ENCODE measurements around the gene SLC28A2. TPM values are rescaled to one million over a fixed set of nuclear protein-coding genes. Genes with fewer than 3 reads are reported as not detected.
"Not testable (repeated sequence)": the region's sequence is repeated elsewhere in the genome, so short reads cannot be mapped to it uniquely, and the experiment has no call there.

SLC28A2 gene
- total RNA-seq, 2 experiments from 2014 or later: not detected

- ATAC-seq (ENCODE audit: low read depth): no peak
- DNase-seq: no peak
- no peak overlapping the region for H3K4me3 Mint-ChIP-seq
- H3K9me3 Mint-ChIP-seq: peaks cover 19% of the 10 kb centered on the region
- H3K4me1 Mint-ChIP-seq: no peaks in the 10 kb centered on the region
- H3K27ac Mint-ChIP-seq: no peak overlapping the region
- peaks cover 1% of the 10 kb centered on the region for H3K36me3 Mint-ChIP-seq
- POLR2A ChIA-PET: interaction anchor here (0.6 kb wide), 1 partner anchor 13 kb away, joined by 4 read pairs; no protein-coding TSS in a partner anchor
- H3K27me3 Mint-ChIP-seq: no peaks in the 10 kb centered on the region
These were observed 17.3 kb upstream of the SLC28A2 start for GRCh38 chr15:45234562-45235235.

DNA sequence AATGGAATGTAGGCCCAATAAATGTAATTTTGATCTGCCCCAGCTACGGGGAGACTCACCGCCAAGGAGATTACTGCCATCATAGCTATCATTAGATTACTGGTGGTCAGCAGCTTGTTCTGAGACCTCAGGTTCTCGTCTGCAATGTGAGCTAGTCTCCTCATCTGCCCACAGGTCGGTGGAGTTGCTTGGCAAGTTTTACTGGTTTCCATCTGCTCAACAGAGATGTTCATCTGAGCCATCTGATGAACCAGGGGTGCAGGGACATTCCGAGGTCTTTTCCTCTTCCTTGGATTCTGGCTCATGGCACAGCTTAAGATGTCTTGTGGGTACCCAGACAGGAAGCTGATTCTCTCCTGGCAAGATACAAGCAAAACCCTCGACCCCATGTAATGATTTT lies 15.2 kb upstream of the SLC28A2 start:
- H3K27ac Mint-ChIP-seq; H3K4me3 Mint-ChIP-seq; ATAC-seq (ENCODE audit: low read depth); H3K36me3 Mint-ChIP-seq; DNase-seq; H3K27me3 Mint-ChIP-seq; POLR2A ChIA-PET; H3K4me1 Mint-ChIP-seq: not testable (repeated sequence)
- peaks cover 30% of the 10 kb centered on the region for H3K9me3 Mint-ChIP-seq

GRCh38 chr15:45242289-45242688 lies 9.7 kb upstream of the SLC28A2 start:
- Mint-ChIP-seq H3K36me3 (peaks cover 1% of the 10 kb centered on the region), H3K4me1 (no peaks in the 10 kb centered on the region), H3K27me3 (no peaks in the 10 kb centered on the region), H3K27ac (no peak overlapping the region), H3K4me3 (no peak overlapping the region), H3K9me3 (peaks cover 33% of the 10 kb centered on the region)
- DNase-seq (no peak), ATAC-seq (ENCODE audit: low read depth) (no peak)
- POLR2A ChIA-PET: no interaction called here

- Mint-ChIP-seq H3K36me3 (peaks cover 1% of the 10 kb centered on the region), H3K9me3 (peaks cover 7% of the 10 kb centered on the region), H3K4me3 (no peak overlapping the region), H3K4me1 (no peaks in the 10 kb centered on the region), H3K27me3 (no peaks in the 10 kb centered on the region), H3K27ac (no peak overlapping the region)
- DNase-seq (no peak), ATAC-seq (ENCODE audit: low read depth) (no peak)
- POLR2A ChIA-PET: no interaction called here
These were observed 2.8 kb upstream of the SLC28A2 start for GRCh38 chr15:45249125-45249780.

GRCh38 chr15:45253330-45253729 lies 1.3 kb downstream of the SLC28A2 start:
- DNase-seq (no peak), ATAC-seq (ENCODE audit: low read depth) (no peak)
- no peaks in the 10 kb centered on the region for H3K9me3 Mint-ChIP-seq
- H3K36me3 Mint-ChIP-seq: no peaks in the 10 kb centered on the region
- H3K27ac Mint-ChIP-seq: no peak overlapping the region
- H3K4me3 Mint-ChIP-seq: no peak overlapping the region
- POLR2A ChIA-PET: no interaction called here
- H3K27me3 Mint-ChIP-seq: no peaks in the 10 kb centered on the region
- H3K4me1 Mint-ChIP-seq: no peaks in the 10 kb centered on the region

GRCh38 chr15:45254405-45254804 lies 2.4 kb downstream of the SLC28A2 start:
- Mint-ChIP-seq H3K4me1 (no peaks in the 10 kb centered on the region), H3K9me3 (no peaks in the 10 kb centered on the region), H3K4me3 (no peak overlapping the region), H3K27me3 (no peaks in the 10 kb centered on the region), H3K27ac (no peak overlapping the region), H3K36me3 (no peaks in the 10 kb centered on the region)
- no peak for ATAC-seq (ENCODE audit: low read depth)
- POLR2A ChIA-PET: no interaction called here
- no peak for DNase-seq

DNA sequence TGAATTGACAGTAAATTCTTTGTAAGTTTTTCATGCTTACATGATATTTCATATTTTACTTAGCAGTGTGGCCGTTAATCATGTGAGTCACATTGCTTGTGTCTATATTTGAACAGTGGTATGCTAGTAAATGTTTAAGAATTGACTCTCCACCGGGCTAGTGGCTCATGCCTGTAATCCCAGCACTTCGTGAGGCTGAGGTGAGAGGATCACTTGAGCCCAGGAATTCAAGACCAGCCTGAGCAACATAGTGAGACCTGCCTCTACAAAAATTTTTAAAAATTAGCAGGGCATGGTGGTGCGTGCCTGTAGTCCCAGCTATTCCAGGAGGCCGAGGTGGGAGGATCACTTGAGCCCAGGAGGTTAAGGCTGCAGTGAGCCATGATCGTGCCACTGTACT lies 2.8 kb downstream of the SLC28A2 start:
- H3K9me3 Mint-ChIP-seq; H3K4me3 Mint-ChIP-seq; DNase-seq; H3K27ac Mint-ChIP-seq; ATAC-seq (ENCODE audit: low read depth); H3K4me1 Mint-ChIP-seq; POLR2A ChIA-PET; H3K27me3 Mint-ChIP-seq; H3K36me3 Mint-ChIP-seq: not testable (repeated sequence)

DNA sequence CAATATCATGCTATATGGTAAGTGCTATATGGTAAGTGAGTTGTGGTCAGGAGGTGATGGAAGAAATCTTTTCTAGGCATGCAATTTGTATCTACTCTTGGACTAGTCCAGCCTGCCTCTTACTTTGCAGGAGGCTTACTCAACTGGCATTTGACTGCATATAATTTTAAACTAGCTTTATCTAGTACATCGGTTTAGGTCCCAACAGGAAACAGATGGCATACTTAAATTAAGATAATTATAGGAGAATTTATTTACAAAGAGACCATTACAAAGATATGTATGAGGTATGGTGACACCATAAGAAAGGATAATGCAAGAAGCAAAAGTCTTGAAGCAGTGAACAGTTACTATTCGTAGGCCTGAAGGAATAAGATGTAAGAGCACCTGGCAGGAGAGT lies 7.8 kb downstream of the SLC28A2 start:
- Mint-ChIP-seq H3K4me3 (no peak overlapping the region), H3K27me3 (no peaks in the 10 kb centered on the region), H3K4me1 (no peaks in the 10 kb centered on the region), H3K27ac (no peak overlapping the region), H3K36me3 (no peaks in the 10 kb centered on the region), H3K9me3 (peaks cover 1% of the 10 kb centered on the region)
- POLR2A ChIA-PET: no interaction called here
- ATAC-seq (ENCODE audit: low read depth) (no peak), DNase-seq (no peak)

DNA sequence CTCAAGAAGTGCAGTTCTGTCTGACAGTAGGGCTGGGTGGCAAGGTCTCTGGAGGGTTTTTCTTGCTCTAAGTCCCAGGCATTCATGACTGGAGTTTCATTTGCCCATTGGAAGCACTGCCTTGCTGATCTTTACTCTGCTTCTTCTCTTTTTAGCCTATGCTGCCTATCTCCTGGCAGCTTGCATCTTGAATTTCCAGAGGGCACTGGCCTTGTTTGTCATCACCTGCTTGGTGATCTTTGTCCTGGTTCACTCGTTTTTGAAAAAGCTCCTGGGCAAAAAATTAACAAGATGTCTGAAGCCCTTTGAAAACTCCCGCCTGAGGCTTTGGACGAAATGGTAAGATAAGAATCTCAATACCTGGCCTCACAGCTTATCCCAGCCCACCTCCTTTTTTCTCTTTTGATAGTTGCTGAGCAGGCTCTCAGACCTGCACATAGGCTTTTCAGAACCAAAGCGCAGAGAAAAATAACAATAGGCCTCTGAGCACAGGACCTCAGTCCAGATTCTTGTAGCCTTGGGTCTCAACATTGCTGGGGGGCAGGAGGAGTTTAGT lies 10.9 kb downstream of the SLC28A2 start:
- no peak overlapping the region for H3K27ac Mint-ChIP-seq
- H3K4me3 Mint-ChIP-seq: no peak overlapping the region
- H3K4me1 Mint-ChIP-seq: no peaks in the 10 kb centered on the region
- H3K27me3 Mint-ChIP-seq: no peaks in the 10 kb centered on the region
- ATAC-seq (ENCODE audit: low read depth): no peak
- peaks cover 1% of the 10 kb centered on the region for H3K9me3 Mint-ChIP-seq
- POLR2A ChIA-PET: no interaction called here
- no peaks in the 10 kb centered on the region for H3K36me3 Mint-ChIP-seq
- no peak for DNase-seq

- no peak overlapping the region for H3K4me3 Mint-ChIP-seq
- H3K4me1 Mint-ChIP-seq: no peaks in the 10 kb centered on the region
- ATAC-seq (ENCODE audit: low read depth) (no peak), DNase-seq (no peak)
- no peaks in the 10 kb centered on the region for H3K36me3 Mint-ChIP-seq
- H3K9me3 Mint-ChIP-seq: peaks cover 1% of the 10 kb centered on the region
- H3K27ac Mint-ChIP-seq: no peak overlapping the region
- POLR2A ChIA-PET: no interaction called here
- H3K27me3 Mint-ChIP-seq: no peaks in the 10 kb centered on the region
These were observed 11.8 kb downstream of the SLC28A2 start for GRCh38 chr15:45263854-45264253.

- H3K27me3 Mint-ChIP-seq: no peaks in the 10 kb centered on the region
- ATAC-seq (ENCODE audit: low read depth) (no peak), DNase-seq (no peak)
- H3K36me3 Mint-ChIP-seq: no peaks in the 10 kb centered on the region
- no peaks in the 10 kb centered on the region for H3K4me1 Mint-ChIP-seq
- no peak overlapping the region for H3K27ac Mint-ChIP-seq
- H3K4me3 Mint-ChIP-seq: no peak overlapping the region
- POLR2A ChIA-PET: no interaction called here
- H3K9me3 Mint-ChIP-seq: peaks cover 1% of the 10 kb centered on the region
These were observed 13.5 kb downstream of the SLC28A2 start for GRCh38 chr15:45265506-45265905.

DNA sequence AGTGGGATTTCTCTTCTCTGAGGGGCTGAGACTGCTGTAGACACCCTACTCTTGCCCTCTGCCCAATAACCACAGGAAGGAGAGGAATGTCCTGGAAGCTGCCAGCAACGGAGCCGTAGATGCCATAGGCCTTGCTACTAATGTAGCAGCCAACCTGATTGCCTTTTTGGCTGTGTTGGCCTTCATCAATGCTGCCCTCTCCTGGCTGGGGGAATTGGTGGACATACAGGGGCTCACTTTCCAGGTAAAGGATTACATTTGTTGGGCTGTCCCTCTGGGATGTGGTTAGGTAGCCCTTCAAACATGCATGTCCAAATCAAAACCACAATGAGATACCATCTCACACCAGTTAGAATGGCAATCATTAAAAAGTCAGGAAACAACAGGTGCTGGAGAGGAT lies 16.1 kb downstream of the SLC28A2 start:
- Mint-ChIP-seq H3K4me1 (no peaks in the 10 kb centered on the region), H3K9me3 (peaks cover 1% of the 10 kb centered on the region), H3K4me3 (no peak overlapping the region), H3K36me3 (no peaks in the 10 kb centered on the region), H3K27ac (no peak overlapping the region), H3K27me3 (no peaks in the 10 kb centered on the region)
- ATAC-seq (ENCODE audit: low read depth) (no peak), DNase-seq (no peak)
- POLR2A ChIA-PET: no interaction called here

DNA sequence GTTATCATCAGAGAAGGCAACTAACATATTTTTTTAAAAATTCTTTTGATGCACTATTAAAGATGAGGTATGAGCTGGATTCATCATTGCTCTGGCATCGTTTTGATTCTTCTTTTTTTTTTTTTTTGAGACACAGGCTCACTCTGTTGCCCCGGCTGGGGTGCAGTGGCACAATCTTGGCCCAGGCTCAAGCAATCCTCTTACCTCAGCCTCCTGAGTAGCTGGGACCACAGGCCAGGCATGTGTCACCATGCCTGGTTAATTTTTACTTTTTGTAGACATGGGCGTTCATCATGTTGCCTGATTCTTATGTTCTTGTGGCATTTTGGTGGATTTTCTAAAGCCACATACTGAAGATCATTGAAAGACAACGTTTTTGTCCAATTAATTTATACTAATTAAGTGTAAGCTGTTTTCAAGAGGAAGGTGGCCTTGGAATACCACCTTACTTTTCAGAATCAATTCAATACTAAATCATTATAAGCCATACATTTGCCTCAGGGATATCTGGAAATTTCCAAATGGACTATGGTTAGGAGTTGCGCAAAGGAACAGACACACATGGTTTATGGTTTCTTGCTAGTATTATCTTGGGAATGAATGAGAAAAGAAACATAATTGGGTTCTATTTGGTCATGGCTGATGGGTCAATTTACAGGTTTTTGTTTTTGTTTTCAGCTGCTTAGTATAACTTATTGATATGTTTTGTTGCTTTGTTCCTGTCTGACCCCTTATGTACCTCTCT lies 22.8 kb downstream of the SLC28A2 start:
- no peak for DNase-seq
- no peaks in the 10 kb centered on the region for H3K36me3 Mint-ChIP-seq
- POLR2A ChIA-PET: no interaction called here
- H3K9me3 Mint-ChIP-seq: no peaks in the 10 kb centered on the region
- H3K27me3 Mint-ChIP-seq: no peaks in the 10 kb centered on the region
- no peak for ATAC-seq (ENCODE audit: low read depth)
- H3K4me1 Mint-ChIP-seq: peaks cover 13% of the 10 kb centered on the region
- H3K27ac Mint-ChIP-seq: no peak overlapping the region
- no peak overlapping the region for H3K4me3 Mint-ChIP-seq

DNA sequence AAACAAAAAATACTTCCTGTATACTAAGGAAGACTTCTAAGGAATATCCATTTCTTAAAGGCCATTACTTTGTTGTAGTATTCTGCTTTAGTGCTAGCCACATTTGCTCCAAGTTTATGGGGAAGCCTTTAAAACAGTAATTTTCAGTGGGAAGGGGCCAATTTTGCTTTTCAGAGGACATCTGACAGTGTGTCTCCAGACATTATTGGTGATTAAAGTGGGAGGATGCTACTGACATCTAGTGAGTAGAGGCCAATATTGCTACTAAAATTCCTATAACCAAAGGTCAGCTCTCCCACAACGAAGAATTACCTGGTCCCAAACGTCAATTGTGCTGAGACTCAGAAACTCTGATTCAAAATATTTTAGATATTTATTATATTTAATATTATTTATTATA lies 24.8 kb downstream of the SLC28A2 start:
- Mint-ChIP-seq H3K36me3 (no peaks in the 10 kb centered on the region), H3K4me1 (peaks cover 16% of the 10 kb centered on the region), H3K27ac (no peak overlapping the region), H3K4me3 (no peak overlapping the region), H3K9me3 (no peaks in the 10 kb centered on the region), H3K27me3 (no peaks in the 10 kb centered on the region)
- POLR2A ChIA-PET: no interaction called here
- ATAC-seq (ENCODE audit: low read depth): no peak
- no peak for DNase-seq

Measured in activated naive CD8-positive, alpha-beta T cell treated with anti-CD3 and anti-CD28 coated beads, Interleukin-2, amount 10 ng/mL, durations not matched to agents 7 days and 5 days (primary cell).